ENCODE measurements around the gene PSMB5. TPM values are rescaled to one million over a fixed set of nuclear protein-coding genes. Genes with fewer than 3 reads are reported as not detected.

The PSMB5 gene
- total RNA-seq, 1 donor from 2014 or later = 92.8 TPM

GRCh38 chr14:23053426-23053825 lies 18.7 kb upstream of the PSMB5 start:
- Histone ChIP-seq H3K4me3 (no peak overlapping the region), H3K27ac (no peak overlapping the region), H3K4me1 (peaks cover 23% of the 10 kb centered on the region), H3K36me3 (no peaks in the 10 kb centered on the region), H3K9me3 (no peaks in the 10 kb centered on the region), H3K27me3 (no peaks in the 10 kb centered on the region)
- intact Hi-C loops (cut with DNase I) = no loop called here
- no peak for TF ChIP-seq POLR2AphosphoS5 (IDR thresholded peaks at IDR 0.05; ENCODE audit: insufficient read depth in 1 of 2, low read depth in 1 of 2)
- TF ChIP-seq CTCF (IDR thresholded peaks at IDR 0.05) = no peak
- TF ChIP-seq POLR2A (IDR thresholded peaks at IDR 0.05) = no peak
- no peak for DNase-seq (ENCODE audit: extremely low spot score in 2 of 2)

- intact Hi-C loops (cut with DNase I) = no loop called here
Observed at GRCh38 chr14:23052671-23053070, 18.0 kb upstream of the PSMB5 start.

GRCh38 chr14:23052182-23052623 lies 17.5 kb upstream of the PSMB5 start:
- no peak for TF ChIP-seq POLR2A (IDR thresholded peaks at IDR 0.05)
- TF ChIP-seq POLR2AphosphoS5 (IDR thresholded peaks at IDR 0.05; ENCODE audit: insufficient read depth in 1 of 2, low read depth in 1 of 2) = no peak
- TF ChIP-seq CTCF (IDR thresholded peaks at IDR 0.05) = no peak
- Histone ChIP-seq H3K9me3 (no peaks in the 10 kb centered on the region), H3K4me3 (no peak overlapping the region), H3K27me3 (no peaks in the 10 kb centered on the region), H3K27ac (no peak overlapping the region), H3K36me3 (no peaks in the 10 kb centered on the region), H3K4me1 (peaks cover 15% of the 10 kb centered on the region)
- intact Hi-C loops (cut with DNase I) = no loop called here
- no peak for DNase-seq (ENCODE audit: extremely low spot score in 2 of 2)

More at GRCh38 chr14:23052671-23053070, 18.0 kb upstream of the PSMB5 start:
- TF ChIP-seq POLR2AphosphoS5 (IDR thresholded peaks at IDR 0.05; ENCODE audit: insufficient read depth in 1 of 2, low read depth in 1 of 2) = no peak
- no peak for TF ChIP-seq POLR2A (IDR thresholded peaks at IDR 0.05)
- TF ChIP-seq CTCF (IDR thresholded peaks at IDR 0.05) = no peak
- Histone ChIP-seq H3K9me3 (no peaks in the 10 kb centered on the region), H3K27ac (no peak overlapping the region), H3K4me3 (no peak overlapping the region), H3K27me3 (no peaks in the 10 kb centered on the region), H3K36me3 (no peaks in the 10 kb centered on the region), H3K4me1 (peaks cover 16% of the 10 kb centered on the region)
- no peak for DNase-seq (ENCODE audit: extremely low spot score in 2 of 2)

- intact Hi-C loops (cut with DNase I) = no loop called here
- TF ChIP-seq POLR2A (IDR thresholded peaks at IDR 0.05) (no peak), POLR2AphosphoS5 (IDR thresholded peaks at IDR 0.05; ENCODE audit: insufficient read depth in 1 of 2, low read depth in 1 of 2) (no peak), CTCF (IDR thresholded peaks at IDR 0.05) (no peak)
- Histone ChIP-seq H3K4me3 (no peak overlapping the region), H3K4me1 (peaks cover 7% of the 10 kb centered on the region), H3K27ac (no peak overlapping the region), H3K36me3 (no peaks in the 10 kb centered on the region), H3K27me3 (no peaks in the 10 kb centered on the region), H3K9me3 (no peaks in the 10 kb centered on the region)
- DNase-seq (ENCODE audit: extremely low spot score in 2 of 2) = no peak
Observed at GRCh38 chr14:23051141-23052057, 16.7 kb upstream of the PSMB5 start.

GRCh38 chr14:23049011-23049410 lies 14.3 kb upstream of the PSMB5 start:
- intact Hi-C loops (cut with DNase I) = no loop called here
- TF ChIP-seq POLR2A (IDR thresholded peaks at IDR 0.05) (no peak), POLR2AphosphoS5 (IDR thresholded peaks at IDR 0.05; ENCODE audit: insufficient read depth in 1 of 2, low read depth in 1 of 2) (no peak), CTCF (IDR thresholded peaks at IDR 0.05) (no peak)
- no peak overlapping the region for H3K4me3 ChIP-seq
- no peaks in the 10 kb centered on the region for H3K4me1 ChIP-seq
- DNase-seq (ENCODE audit: extremely low spot score in 2 of 2) = no peak
- H3K27me3 ChIP-seq = no peaks in the 10 kb centered on the region
- H3K27ac ChIP-seq = no peak overlapping the region
- no peaks in the 10 kb centered on the region for H3K36me3 ChIP-seq
- no peaks in the 10 kb centered on the region for H3K9me3 ChIP-seq
